Tibial nerve (tissue), 3 donors: ENCODE measurements around the gene LEMD2.

Source experiments
- POLR2A ChIP-seq, 2 donors: fragments of 450-650 bp; IDR thresholded peaks; one replicate each; pipeline ENCODE4 v1.6.1; 2017; ENCODE audit warnings: antibody characterized with exemption in 2 of 2, mild to moderate bottlenecking in 2 of 2, moderate library complexity in 2 of 2
- TF ChIP-seq, protein P1 (sequence below), 5 experiments: fragments of 200-600 bp in 3 of 5; fragments of 450-650 bp in 2 of 5; sonication (generic) in 3 of 5; IDR thresholded peaks; one replicate each; pipeline ENCODE4 v1.5.1; 2016 to 2019; ENCODE audit warnings: antibody characterized with exemption in 5 of 5, mild to moderate bottlenecking in 3 of 5, moderate library complexity in 2 of 5

DNA sequence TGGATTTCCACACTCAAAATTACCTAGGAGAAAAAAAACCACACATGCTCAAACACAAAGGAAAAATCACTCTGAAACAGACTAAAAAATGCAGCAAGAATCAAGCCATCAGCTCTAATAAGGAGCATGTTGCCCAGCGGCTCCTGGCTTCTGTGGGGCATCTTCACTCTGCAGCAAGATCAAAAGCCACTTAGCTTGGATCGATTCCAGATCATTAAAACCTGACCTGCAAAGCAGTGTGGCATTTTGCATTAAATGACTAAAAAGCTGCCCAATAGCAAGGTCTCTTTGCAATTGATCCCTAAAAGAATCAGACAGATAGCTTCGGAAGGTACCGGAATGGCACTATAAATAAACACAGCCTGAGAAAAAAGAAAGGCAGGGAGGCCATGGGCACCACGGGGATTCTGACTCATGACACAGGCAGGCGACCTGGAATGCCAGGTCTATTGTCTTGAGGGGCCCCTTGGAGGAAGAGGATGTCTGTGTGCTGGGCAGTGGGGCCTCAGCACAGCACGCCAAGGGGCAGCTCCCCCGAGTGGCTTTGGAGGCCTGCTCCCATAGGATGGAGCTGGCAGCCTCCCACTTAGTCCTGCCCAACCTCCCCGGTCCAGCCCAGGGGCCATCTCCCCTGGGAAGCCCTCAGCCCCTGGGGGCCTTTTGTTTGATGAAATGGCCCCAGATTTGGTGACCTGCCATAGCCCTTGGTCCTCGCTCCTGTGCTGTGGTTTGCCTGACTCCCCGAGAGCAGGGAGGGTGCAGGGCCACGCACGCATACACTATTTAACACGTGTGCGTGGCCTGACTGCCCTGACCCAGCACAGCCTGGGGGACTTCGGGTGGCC is 7.6 kb downstream of the LEMD2 start:
- TF ChIP-seq, protein P1, sequence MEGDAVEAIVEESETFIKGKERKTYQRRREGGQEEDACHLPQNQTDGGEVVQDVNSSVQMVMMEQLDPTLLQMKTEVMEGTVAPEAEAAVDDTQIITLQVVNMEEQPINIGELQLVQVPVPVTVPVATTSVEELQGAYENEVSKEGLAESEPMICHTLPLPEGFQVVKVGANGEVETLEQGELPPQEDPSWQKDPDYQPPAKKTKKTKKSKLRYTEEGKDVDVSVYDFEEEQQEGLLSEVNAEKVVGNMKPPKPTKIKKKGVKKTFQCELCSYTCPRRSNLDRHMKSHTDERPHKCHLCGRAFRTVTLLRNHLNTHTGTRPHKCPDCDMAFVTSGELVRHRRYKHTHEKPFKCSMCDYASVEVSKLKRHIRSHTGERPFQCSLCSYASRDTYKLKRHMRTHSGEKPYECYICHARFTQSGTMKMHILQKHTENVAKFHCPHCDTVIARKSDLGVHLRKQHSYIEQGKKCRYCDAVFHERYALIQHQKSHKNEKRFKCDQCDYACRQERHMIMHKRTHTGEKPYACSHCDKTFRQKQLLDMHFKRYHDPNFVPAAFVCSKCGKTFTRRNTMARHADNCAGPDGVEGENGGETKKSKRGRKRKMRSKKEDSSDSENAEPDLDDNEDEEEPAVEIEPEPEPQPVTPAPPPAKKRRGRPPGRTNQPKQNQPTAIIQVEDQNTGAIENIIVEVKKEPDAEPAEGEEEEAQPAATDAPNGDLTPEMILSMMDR (IDR thresholded peaks at IDR 0.05) = no peak
- no peak for TF ChIP-seq POLR2A (IDR thresholded peaks at IDR 0.05)
